GM23248 (cell line): ENCODE data around the gene MYO1D. TPM values are rescaled to one million over a fixed set of nuclear protein-coding genes. Genes with fewer than 3 reads are reported as not detected.

ENCODE experiments used
- DNase-seq: peaks from one replicate; pipeline ENCODE4 v3.0.0-alpha.2; 2015
- H2AFZ ChIP-seq: fragments of 200-600 bp; sonication (generic); 2 replicates; pipeline ENCODE4 v1.6.1; 2016; ENCODE audit warnings: antibody characterized with exemption
- H3F3A ChIP-seq: fragments of 200-600 bp; sonication (generic); 2 replicates; pipeline ENCODE4 v1.6.1; 2016; ENCODE audit warnings: mild to moderate bottlenecking, antibody characterized with exemption, mixed run types; ENCODE audit not compliant: insufficient read depth
- H3K27ac ChIP-seq: fragments of 200-600 bp; sonication (generic); 2 replicates; pipeline ENCODE4 v1.5.1; 2016; ENCODE audit warnings: mild to moderate bottlenecking
- H3K27me3 ChIP-seq: fragments of 200-600 bp; sonication (generic); replicated peaks from 2 replicates; pipeline ENCODE4 v1.6.1; 2016; ENCODE audit warnings: mild to moderate bottlenecking; ENCODE audit not compliant: insufficient read depth
- H3K36me3 ChIP-seq: fragments of 200-600 bp; sonication (generic); 2 replicates; pipeline ENCODE4 v1.6.1; 2016; ENCODE audit warnings: low read depth, mild to moderate bottlenecking
- H3K4me1 ChIP-seq: fragments of 200-600 bp; sonication (generic); 2 replicates; pipeline ENCODE4 v1.6.1; 2016; ENCODE audit warnings: mild to moderate bottlenecking; ENCODE audit not compliant: insufficient read depth
- H3K4me2 ChIP-seq: fragments of 200-600 bp; sonication (generic); one replicate; pipeline ENCODE4 v1.6.1; 2016; ENCODE audit warnings: mild to moderate bottlenecking; ENCODE audit not compliant: unreplicated experiment
- H3K4me3 ChIP-seq: fragments of 200-600 bp; sonication (generic); 2 replicates; pipeline ENCODE4 v1.5.1; 2016; ENCODE audit warnings: mild to moderate bottlenecking
- H3K79me2 ChIP-seq: fragments of 200-600 bp; sonication (generic); 2 replicates; pipeline ENCODE4 v1.6.1; 2016; ENCODE audit warnings: mild to moderate bottlenecking; ENCODE audit not compliant: insufficient read depth
- H3K9ac ChIP-seq: fragments of 200-600 bp; sonication (generic); 2 replicates; pipeline ENCODE4 v1.6.1; 2016; ENCODE audit warnings: mild to moderate bottlenecking
- H3K9me2 ChIP-seq: fragments of 200-600 bp; sonication (generic); 2 replicates; pipeline ENCODE4 v1.6.1; 2016; ENCODE audit warnings: mixed run types, mild to moderate bottlenecking, moderate library complexity; ENCODE audit not compliant: insufficient read depth
- H3K9me3 ChIP-seq: fragments of 200-600 bp; sonication (generic); one replicate; pipeline ENCODE4 v1.6.1; 2017; ENCODE audit warnings: low read depth
- H4K20me1 ChIP-seq: fragments of 200-600 bp; sonication (generic); 2 replicates; pipeline ENCODE4 v1.6.0; 2016; ENCODE audit not compliant: insufficient read depth
- EZH2 ChIP-seq: fragments of 200-600 bp; sonication (generic); IDR thresholded peaks from 2 replicates; pipeline ENCODE4 v1.6.1; 2018; ENCODE audit warnings: antibody characterized with exemption, mild to moderate bottlenecking; ENCODE audit not compliant: insufficient read depth, poor library complexity, severe bottlenecking
- EZH2phosphoT487 ChIP-seq: fragments of 200-600 bp; sonication (generic); IDR thresholded peaks from 2 replicates; pipeline ENCODE4 v1.6.1; 2018; ENCODE audit warnings: antibody characterized with exemption, moderate library complexity, mild to moderate bottlenecking, low read depth; ENCODE audit not compliant: insufficient read depth
- WGBS, 2 experiments: methylation state at CpG; one replicate each; pipeline ENCODE4 v1.1.6; 2015 to 2017; ENCODE audit warnings: low lambda C conversion rate in 2 of 2, low coverage in 1 of 2; ENCODE audit errors: missing lambda C conversion rate in 2 of 2; 5-methylcytosine and 5-hydroxymethylcytosine counted together
- in situ Hi-C: fragments of 300-500 bp; cut with MboI; formaldehyde crosslinking; loops from 2 replicates; pipeline ENCODE4 v1.15.0; 2020
- polyA plus RNA-seq: library from polyadenylated mRNA; unstranded; fragments of >200 nt; fragmentation: Nextera tagmentation; extraction: Ambion mirVana; gene quantifications from 2 replicates; pipeline ENCODE4 v1.2.1, GENCODE V29; 2016
- total RNA-seq: library from RNA; depleted of rRNA; stranded (reverse); fragments of >200 nt; shearing (Covaris generic); gene quantifications from 2 replicates; pipeline ENCODE4 v1.2.3, GENCODE V29; 2014

Gene MYO1D
- total and polyA plus RNA-seq, 2 experiments from 2014 or later, result 54.1 to 99.5 TPM

- Histone ChIP-seq H3K27me3 (no peaks in the 10 kb centered on the region), H3K27ac (no peak overlapping the region), H3F3A (peaks cover 34% of the 10 kb centered on the region), H3K9ac (no peak overlapping the region), H3K9me2 (no peaks in the 10 kb centered on the region), H4K20me1 (no peaks in the 10 kb centered on the region), H3K9me3 (no peaks in the 10 kb centered on the region), H3K4me2 (no peak overlapping the region), H3K79me2 (no peaks in the 10 kb centered on the region), H3K4me1 (peaks cover 3% of the 10 kb centered on the region; the same call in 1 of the 2 replicates), H2AFZ (no peak overlapping the region), H3K36me3 (peaks cover 18% of the 10 kb centered on the region; the same call in 1 of the 2 replicates), H3K4me3 (no peak overlapping the region)
- 95% methylated on average over 11 of the region's 11 CpGs for WGBS, 2 experiments
- no peak for DNase-seq
- TF ChIP-seq EZH2phosphoT487 (no peak), EZH2 (no peak)
- in situ Hi-C loops, result no loop called here
Observed at GRCh38 chr17:32484628-32485027, 392.3 kb downstream of the MYO1D start.

- DNase-seq, result no peak
- Histone ChIP-seq H3K27ac (no peak overlapping the region), H3F3A (peaks cover 34% of the 10 kb centered on the region), H3K9ac (no peak overlapping the region), H3K79me2 (no peaks in the 10 kb centered on the region), H3K9me3 (no peaks in the 10 kb centered on the region), H3K9me2 (no peaks in the 10 kb centered on the region), H4K20me1 (no peaks in the 10 kb centered on the region), H3K36me3 (peaks cover 24% of the 10 kb centered on the region; the same call in 1 of the 2 replicates), H3K4me3 (no peak overlapping the region), H2AFZ (no peak overlapping the region), H3K4me2 (no peak overlapping the region), H3K4me1 (peaks cover 3% of the 10 kb centered on the region; the same call in 1 of the 2 replicates), H3K27me3 (no peaks in the 10 kb centered on the region)
- in situ Hi-C loops, result no loop called here
- WGBS, 2 experiments, result 90 to 98% methylated on average over 4 of the region's 4 CpGs
- TF ChIP-seq EZH2phosphoT487, result no peak
- TF ChIP-seq EZH2, result no peak
Observed at GRCh38 chr17:32484041-32484461, 392.9 kb downstream of the MYO1D start.

DNA sequence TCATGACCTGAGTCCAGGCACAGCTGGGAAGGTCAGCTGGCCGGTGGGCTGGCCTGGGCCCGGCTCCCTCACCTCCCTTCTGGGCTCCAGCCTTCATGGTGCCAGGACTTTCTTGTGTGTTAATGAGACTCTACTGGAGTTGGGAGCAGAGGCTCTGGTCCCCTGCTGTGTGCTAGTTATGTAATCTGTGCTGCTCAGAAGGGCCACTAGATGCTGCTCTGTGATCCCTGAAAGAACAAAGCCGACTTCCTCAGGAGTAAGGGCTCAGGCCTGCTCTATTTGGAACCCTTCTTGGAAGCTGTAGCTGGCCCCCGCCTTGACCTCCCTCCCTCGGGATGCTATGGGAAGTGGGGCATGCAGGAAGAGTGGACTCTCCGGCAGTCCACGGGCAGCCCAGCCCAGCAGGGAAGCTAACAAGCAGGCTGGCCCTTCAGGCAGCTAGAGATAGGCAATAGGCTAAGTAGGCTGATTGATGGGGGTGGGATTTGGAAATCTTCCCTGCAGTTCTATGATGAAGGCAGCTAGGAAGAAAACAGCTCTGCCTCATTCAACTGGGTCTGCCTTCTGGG lies 393.4 kb downstream of the MYO1D start:
- H3K9me2 ChIP-seq, result no peaks in the 10 kb centered on the region
- in situ Hi-C loops, result no loop called here
- H3K79me2 ChIP-seq, result no peaks in the 10 kb centered on the region
- DNase-seq, result peak; percentile 80
- H3F3A ChIP-seq, result peaks cover 34% of the 10 kb centered on the region
- peaks cover 3% of the 10 kb centered on the region; the same call in 1 of the 2 replicates for H3K4me1 ChIP-seq
- TF ChIP-seq EZH2phosphoT487 (no peak), EZH2 (no peak)
- H3K4me2 ChIP-seq, result no peak overlapping the region
- H4K20me1 ChIP-seq, result no peaks in the 10 kb centered on the region
- no peak overlapping the region for H3K4me3 ChIP-seq
- H3K9ac ChIP-seq, result no peak overlapping the region
- no peaks in the 10 kb centered on the region for H3K9me3 ChIP-seq
- 14 to 16% methylated on average over 7 of the region's 7 CpGs for WGBS, 2 experiments
- no peak overlapping the region for H2AFZ ChIP-seq
- H3K27me3 ChIP-seq, result no peaks in the 10 kb centered on the region
- H3K36me3 ChIP-seq, result peaks cover 26% of the 10 kb centered on the region; the same call in 1 of the 2 replicates
- H3K27ac ChIP-seq, result no peak overlapping the region

- H3K27ac ChIP-seq, result no peak overlapping the region
- no peak for DNase-seq
Observed at GRCh38 chr17:32482568-32483320, 394.2 kb downstream of the MYO1D start.

More at GRCh38 chr17:32482568-32483320, 394.2 kb downstream of the MYO1D start:
- Histone ChIP-seq H2AFZ (no peak overlapping the region), H3K79me2 (no peaks in the 10 kb centered on the region), H3K9me3 (no peaks in the 10 kb centered on the region), H3K9me2 (no peaks in the 10 kb centered on the region), H3K4me1 (peaks cover 3% of the 10 kb centered on the region; the same call in 1 of the 2 replicates), H4K20me1 (no peaks in the 10 kb centered on the region), H3K9ac (no peak overlapping the region), H3K27me3 (no peaks in the 10 kb centered on the region), H3F3A (peaks cover 34% of the 10 kb centered on the region), H3K4me3 (no peak overlapping the region), H3K36me3 (peaks cover 34% of the 10 kb centered on the region), H3K4me2 (no peak overlapping the region)
- in situ Hi-C loops, result no loop called here
- 64 to 69% methylated on average over 11 of the region's 11 CpGs for WGBS, 2 experiments
- TF ChIP-seq EZH2phosphoT487, result no peak
- no peak for TF ChIP-seq EZH2
